Activated CD4-positive, CD25-positive, alpha-beta regulatory T cell treated with anti-CD3 and anti-CD28 coated beads, Interleukin-2, amount 50 U/mL, for 16 hours (primary cell): ENCODE data around the gene GAS7.

ENCODE experiments used
- DNase-seq: peaks from one replicate; pipeline ENCODE4 v3.0.0-alpha.2; 2020; ENCODE audit warnings: low read depth, low spot score

GAS7 gene

GRCh38 chr17:9893411-9894012 lies 304.9 kb downstream of the GAS7 start:
- DNase-seq: no peak

GRCh38 chr17:9890124-9890523 lies 308.3 kb downstream of the GAS7 start:
- no peak for DNase-seq

GRCh38 chr17:9887508-9887907 lies 310.9 kb downstream of the GAS7 start:
- DNase-seq: no peak

GRCh38 chr17:9886141-9886930 lies 312.1 kb downstream of the GAS7 start:
- DNase-seq: no peak

- DNase-seq: no peak
These were observed 315.0 kb downstream of the GAS7 start for GRCh38 chr17:9883451-9883850.

GRCh38 chr17:9880582-9880999 lies 317.8 kb downstream of the GAS7 start:
- no peak for DNase-seq

- no peak for DNase-seq
These were observed 319.4 kb downstream of the GAS7 start for GRCh38 chr17:9878786-9879525.

- DNase-seq: no peak
These were observed 320.1 kb downstream of the GAS7 start for GRCh38 chr17:9878356-9878755.

- DNase-seq: no peak
These were observed 323.0 kb downstream of the GAS7 start for GRCh38 chr17:9875441-9875840.

- no peak for DNase-seq
These were observed 323.7 kb downstream of the GAS7 start for GRCh38 chr17:9874722-9875121.

GRCh38 chr17:9872852-9873251 lies 325.6 kb downstream of the GAS7 start:
- DNase-seq: no peak

- no peak for DNase-seq
These were observed 329.9 kb downstream of the GAS7 start for GRCh38 chr17:9868552-9868951.

GRCh38 chr17:9865586-9865985 lies 332.8 kb downstream of the GAS7 start:
- no peak for DNase-seq

GRCh38 chr17:9862949-9863348 lies 335.5 kb downstream of the GAS7 start:
- DNase-seq: no peak

GRCh38 chr17:9862220-9862619 lies 336.2 kb downstream of the GAS7 start:
- no peak for DNase-seq

GRCh38 chr17:9860851-9861250 lies 337.6 kb downstream of the GAS7 start:
- DNase-seq: no peak
